Adrenal gland (tissue), 5 donors: Measurements from ENCODE around the gene FBXO21.
"Not testable (repeated sequence)": the region's sequence is repeated elsewhere in the genome, so short reads cannot be mapped to it uniquely, and the experiment has no call there.

Experiments
- POLR2A ChIP-seq, 2 donors: fragments of 450-650 bp; IDR thresholded peaks; one replicate each; pipeline ENCODE4 v1.6.1; 2017; ENCODE audit warnings: antibody characterized with exemption in 2 of 2, mild to moderate bottlenecking in 2 of 2, moderate library complexity in 1 of 2
- TF ChIP-seq, protein P1 (sequence below), 6 experiments: fragments of 450-650 bp in 4 of 6; fragments of 200-600 bp in 2 of 6; sonication (generic) in 1 of 6; IDR thresholded peaks; 1 replicate in 5 of 6; 2 replicates in 1 of 6; pipeline versions ENCODE4 v1.5.1 to v1.8.0; 2016 to 2021; ENCODE audit warnings: antibody characterized with exemption in 6 of 6, mild to moderate bottlenecking in 2 of 6, moderate library complexity in 1 of 6
- donor health status: DM: no; HTN: no; CAD: no.

DNA sequence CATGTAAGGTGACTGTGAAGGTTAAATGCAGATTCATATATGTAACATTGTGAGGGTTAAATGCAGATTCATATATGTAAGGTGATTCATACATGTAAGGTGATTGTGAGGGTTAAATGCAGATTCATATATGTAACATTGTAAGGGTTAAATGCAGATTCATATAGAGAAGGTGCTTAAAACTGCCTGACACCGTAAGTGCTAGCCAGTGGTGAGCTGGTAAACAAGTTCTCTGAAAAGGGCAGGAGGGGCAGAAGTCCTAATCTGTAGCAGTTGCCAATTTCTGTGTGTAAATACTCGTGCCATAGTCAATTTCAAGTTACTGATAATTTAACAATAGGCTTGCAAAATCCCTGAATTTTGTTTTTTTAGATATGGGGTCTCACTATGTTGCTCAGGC lies 86.3 kb downstream of the FBXO21 start:
- TF ChIP-seq, protein P1, sequence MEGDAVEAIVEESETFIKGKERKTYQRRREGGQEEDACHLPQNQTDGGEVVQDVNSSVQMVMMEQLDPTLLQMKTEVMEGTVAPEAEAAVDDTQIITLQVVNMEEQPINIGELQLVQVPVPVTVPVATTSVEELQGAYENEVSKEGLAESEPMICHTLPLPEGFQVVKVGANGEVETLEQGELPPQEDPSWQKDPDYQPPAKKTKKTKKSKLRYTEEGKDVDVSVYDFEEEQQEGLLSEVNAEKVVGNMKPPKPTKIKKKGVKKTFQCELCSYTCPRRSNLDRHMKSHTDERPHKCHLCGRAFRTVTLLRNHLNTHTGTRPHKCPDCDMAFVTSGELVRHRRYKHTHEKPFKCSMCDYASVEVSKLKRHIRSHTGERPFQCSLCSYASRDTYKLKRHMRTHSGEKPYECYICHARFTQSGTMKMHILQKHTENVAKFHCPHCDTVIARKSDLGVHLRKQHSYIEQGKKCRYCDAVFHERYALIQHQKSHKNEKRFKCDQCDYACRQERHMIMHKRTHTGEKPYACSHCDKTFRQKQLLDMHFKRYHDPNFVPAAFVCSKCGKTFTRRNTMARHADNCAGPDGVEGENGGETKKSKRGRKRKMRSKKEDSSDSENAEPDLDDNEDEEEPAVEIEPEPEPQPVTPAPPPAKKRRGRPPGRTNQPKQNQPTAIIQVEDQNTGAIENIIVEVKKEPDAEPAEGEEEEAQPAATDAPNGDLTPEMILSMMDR (IDR thresholded peaks at IDR 0.05) = not testable (repeated sequence)
- TF ChIP-seq POLR2A (IDR thresholded peaks at IDR 0.05) = not testable (repeated sequence)
